Measurements from ENCODE around the gene NKAIN2. TPM values are rescaled to one million over a fixed set of nuclear protein-coding genes. Genes with fewer than 3 reads are reported as not detected.

Gene NKAIN2
- polyA plus RNA-seq, 1 of the 3 experiments (the other 2 are of a cell fraction) = not detected

GRCh38 chr6:123768921-123769320 lies 34.7 kb upstream of the NKAIN2 start:
- Histone ChIP-seq H3K9ac (no peak overlapping the region), H3K4me3 (ENCODE audit: low read depth in 2 of 2, low read length in 1 of 2) (no peak overlapping the region), H3K4me2 (no peak overlapping the region), H3K9me2 (no peaks in the 10 kb centered on the region), H3K27me3 (ENCODE audit: insufficient read depth) (no peaks in the 10 kb centered on the region), H3K27ac (ENCODE audit: low read depth in 2 of 2, low read length in 1 of 2) (no peak overlapping the region), H3K9me3 (no peaks in the 10 kb centered on the region), H3K36me3 (replicated peaks in 1 of 2; ENCODE audit: control insufficient read depth in 1 of 2, insufficient read depth in 2 of 2, low read length in 1 of 2) (no peaks in the 10 kb centered on the region), H3F3A (replicated peaks; ENCODE audit: insufficient read depth) (no peaks in the 10 kb centered on the region), H2AFZ (ENCODE audit: low read depth) (no peak overlapping the region), H3K79me2 (ENCODE audit: insufficient read depth) (no peaks in the 10 kb centered on the region), H3K4me1 (ENCODE audit: control insufficient read depth in 1 of 2, insufficient read depth in 2 of 2, low read depth in 1 of 2, low read length in 1 of 2) (no peaks in the 10 kb centered on the region), H4K20me1 (ENCODE audit: insufficient read depth) (no peaks in the 10 kb centered on the region)
- DNase-seq = no peak
- POLR2A ChIA-PET = no interaction called here
- no peak for TF ChIP-seq CTCF (IDR thresholded peaks at IDR 0.05)
- no peak for TF ChIP-seq SMC3 (IDR thresholded peaks at IDR 0.05; ENCODE audit: low read depth, low read length)
- TF ChIP-seq GABPA (IDR thresholded peaks at IDR 0.05; ENCODE audit: low read depth) = no peak
- TF ChIP-seq TCF12 (IDR thresholded peaks at IDR 0.05) = no peak
- no peak for TF ChIP-seq SIN3A (IDR thresholded peaks at IDR 0.05; ENCODE audit: borderline replicate concordance, low read depth, low read length)
- TF ChIP-seq POLR2AphosphoS5 (IDR thresholded peaks at IDR 0.05; ENCODE audit: low read depth, low read length) = no peak
- no peak for TF ChIP-seq ELF1 (IDR thresholded peaks at IDR 0.05)
- no peak for TF ChIP-seq CHD2 (IDR thresholded peaks at IDR 0.05; ENCODE audit: low read length, partially characterized antibody)
- TF ChIP-seq FOSL2 (IDR thresholded peaks at IDR 0.05; ENCODE audit: borderline replicate concordance, low read depth) = no peak
- TF ChIP-seq GATA2 (CRISPR knock-in tag; IDR thresholded peaks at IDR 0.05) = no peak
- no peak for TF ChIP-seq MEF2A (IDR thresholded peaks at IDR 0.05; ENCODE audit: borderline replicate concordance, low read depth)
- no peak for TF ChIP-seq FOXM1 (IDR thresholded peaks at IDR 0.05; ENCODE audit: low read depth)
- no peak for TF ChIP-seq REST (IDR thresholded peaks at IDR 0.05; ENCODE audit: low read depth, low read length)
- TF ChIP-seq FOXJ3 (CRISPR knock-in tag; IDR thresholded peaks at IDR 0.05) = no peak
- CTCF ChIA-PET = no interaction called here
- 0% methylated on average over 2 of the region's 2 CpGs for WGBS (ENCODE audit: low lambda C conversion rate)

- WGBS (ENCODE audit: low lambda C conversion rate) = 8% methylated on average over 2 of the region's 2 CpGs
- Histone ChIP-seq H3K27me3 (ENCODE audit: insufficient read depth) (no peaks in the 10 kb centered on the region), H3F3A (replicated peaks; ENCODE audit: insufficient read depth) (no peaks in the 10 kb centered on the region), H3K4me1 (ENCODE audit: control insufficient read depth in 1 of 2, insufficient read depth in 2 of 2, low read depth in 1 of 2, low read length in 1 of 2) (no peaks in the 10 kb centered on the region), H4K20me1 (ENCODE audit: insufficient read depth) (no peaks in the 10 kb centered on the region), H2AFZ (ENCODE audit: low read depth) (no peak overlapping the region), H3K27ac (ENCODE audit: low read depth in 2 of 2, low read length in 1 of 2) (no peak overlapping the region), H3K79me2 (ENCODE audit: insufficient read depth) (no peaks in the 10 kb centered on the region), H3K36me3 (replicated peaks in 1 of 2; ENCODE audit: control insufficient read depth in 1 of 2, insufficient read depth in 2 of 2, low read length in 1 of 2) (no peaks in the 10 kb centered on the region), H3K9me2 (no peaks in the 10 kb centered on the region), H3K4me2 (no peak overlapping the region), H3K9me3 (no peaks in the 10 kb centered on the region), H3K4me3 (ENCODE audit: low read depth in 2 of 2, low read length in 1 of 2) (no peak overlapping the region), H3K9ac (no peak overlapping the region)
- no peak for DNase-seq
- POLR2A ChIA-PET = no interaction called here
- CTCF ChIA-PET = interaction anchor here (0.8 kb wide), 1 partner anchor 33 kb away, joined by 3 read pairs; no protein-coding TSS in a partner anchor
- TF ChIP-seq REST (IDR thresholded peaks at IDR 0.05; ENCODE audit: low read depth, low read length) (no peak), ELF1 (IDR thresholded peaks at IDR 0.05) (no peak), EZH2phosphoT487 (IDR thresholded peaks at IDR 0.05; ENCODE audit: borderline replicate concordance, low read depth) (no peak), RFX5 (IDR thresholded peaks at IDR 0.05; ENCODE audit: low read length) (no peak), RXRA (IDR thresholded peaks at IDR 0.05; ENCODE audit: borderline replicate concordance, low read depth) (no peak), PBX3 (IDR thresholded peaks at IDR 0.05) (no peak), MXI1 (IDR thresholded peaks at IDR 0.05; ENCODE audit: low read depth, low read length) (no peak)
Measured at GRCh38 chr6:123769431-123769830, 34.2 kb upstream of the NKAIN2 start.

Measured in SK-N-SH (cell line).